Fibroblast of peridontal ligament (primary cell): ENCODE measurements around the gene PDZD7.
A peak's percentile ranks its signal among the peaks of the same experiment; 100 is the strongest.
"Not testable (repeated sequence)": the region's sequence is repeated elsewhere in the genome, so short reads cannot be mapped to it uniquely, and the experiment has no call there.

Experiments
- DNase-seq: peaks from one replicate; pipeline ENCODE4 v3.0.0-alpha.2; 2010; ENCODE audit errors: extremely low read depth

PDZD7 gene

DNA sequence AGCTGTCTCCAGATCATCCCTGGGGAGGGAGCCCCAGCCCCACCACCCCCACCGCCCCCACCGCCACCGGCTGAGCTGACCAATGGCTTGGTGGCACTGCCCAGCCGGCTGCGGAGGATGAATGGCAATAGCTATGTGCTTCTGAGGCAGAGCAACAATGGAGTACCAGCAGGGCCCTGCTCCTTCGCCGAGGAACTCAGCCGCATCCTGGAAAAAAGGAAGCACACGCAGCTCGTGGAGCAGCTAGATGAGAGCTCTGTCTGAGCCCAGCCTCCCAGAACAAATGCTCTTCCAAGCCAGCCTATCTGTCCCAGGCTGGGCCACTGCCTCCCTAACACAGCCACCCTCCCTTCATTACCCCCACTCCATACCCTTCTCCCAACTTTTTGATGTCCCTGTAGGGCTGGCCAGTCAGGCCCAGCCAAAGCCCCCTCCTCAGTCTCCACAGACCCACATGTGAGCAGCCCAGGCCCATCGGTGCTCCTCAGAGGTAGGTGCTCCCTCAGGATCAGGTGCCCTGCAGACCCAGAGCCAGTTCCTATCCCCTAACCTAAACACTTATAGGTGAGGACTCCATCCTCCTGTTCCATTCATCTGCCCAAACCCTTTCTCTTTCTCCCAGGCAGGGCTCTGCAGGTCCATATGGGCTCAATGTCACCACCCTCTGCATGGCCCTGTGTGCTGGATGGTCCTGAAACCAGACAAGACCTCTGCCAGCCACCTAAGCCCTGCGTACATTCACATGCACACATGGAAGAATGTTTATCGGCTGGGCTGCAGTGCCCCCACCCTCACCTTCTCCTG, 46.9 kb downstream of the PDZD7 start:
- DNase-seq = no peak

DNA sequence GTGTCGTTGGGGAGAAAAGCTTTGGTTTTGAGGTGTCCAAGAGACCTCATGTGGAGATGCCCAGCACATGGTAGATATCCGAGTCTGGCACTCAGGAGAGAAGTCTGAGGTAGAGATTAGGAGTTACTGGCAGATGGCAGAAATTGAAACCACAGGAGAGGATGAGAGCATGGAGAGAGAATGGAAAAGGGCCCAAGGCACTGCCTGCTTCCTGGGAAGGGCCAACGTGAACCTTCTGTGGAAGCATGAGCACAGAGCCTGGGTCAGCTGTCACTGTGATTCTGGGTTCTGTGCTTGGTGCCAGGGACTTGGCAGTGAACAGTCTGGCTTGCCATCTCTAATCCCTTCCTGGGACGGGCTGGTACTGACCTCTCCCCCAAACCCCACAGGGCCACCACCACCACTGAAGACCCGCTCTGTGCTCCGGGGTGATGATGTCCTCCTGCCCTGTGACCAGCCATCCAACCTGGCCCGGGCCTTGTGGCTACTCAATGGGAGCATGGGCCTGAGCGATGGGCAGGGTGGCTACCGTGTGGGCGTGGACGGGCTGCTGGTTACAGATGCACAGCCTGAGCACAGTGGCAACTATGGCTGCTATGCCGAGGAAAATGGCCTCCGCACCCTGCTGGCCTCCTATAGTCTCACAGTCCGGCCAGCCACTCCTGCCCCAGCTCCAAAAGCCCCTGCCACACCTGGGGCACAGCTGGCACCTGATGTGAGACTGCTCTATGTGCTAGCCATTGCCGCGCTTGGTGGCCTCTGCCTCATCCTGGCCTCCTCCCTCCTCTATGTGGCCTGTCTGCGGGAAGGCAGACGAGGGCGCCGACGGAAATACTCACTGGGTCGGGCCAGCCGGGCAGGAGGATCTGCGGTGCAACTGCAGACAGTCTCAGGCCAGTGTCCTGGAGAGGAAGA, 47.8 kb downstream of the PDZD7 start:
- no peak for DNase-seq

DNA sequence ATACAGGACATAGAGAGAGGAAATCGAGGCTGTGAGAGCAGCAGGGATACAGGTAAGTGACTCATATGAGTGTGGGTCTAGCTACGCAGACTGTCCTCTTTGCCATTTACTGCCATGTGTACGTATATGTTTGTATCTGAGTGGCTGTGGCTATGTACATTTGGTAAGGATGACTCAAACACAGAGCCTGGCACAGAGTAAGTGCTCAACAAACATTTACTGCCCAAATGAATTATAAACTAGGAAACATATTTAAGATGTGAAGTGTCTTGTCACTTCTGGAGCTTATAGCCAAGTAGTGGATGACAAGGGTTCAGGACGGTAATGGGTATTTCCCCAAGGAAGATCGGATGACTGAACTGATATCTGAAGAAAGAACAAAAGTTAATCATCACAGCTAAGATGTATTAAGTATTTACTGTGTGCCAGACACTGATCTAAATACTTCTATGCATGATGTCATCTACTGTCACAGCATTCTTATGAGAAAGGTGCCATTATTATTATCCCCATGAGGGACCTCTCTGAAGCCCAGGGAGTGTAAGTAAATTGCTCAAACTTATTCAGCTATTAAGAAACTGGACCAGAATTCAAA, 49.7 kb downstream of the PDZD7 start:
- no peak for DNase-seq

DNA sequence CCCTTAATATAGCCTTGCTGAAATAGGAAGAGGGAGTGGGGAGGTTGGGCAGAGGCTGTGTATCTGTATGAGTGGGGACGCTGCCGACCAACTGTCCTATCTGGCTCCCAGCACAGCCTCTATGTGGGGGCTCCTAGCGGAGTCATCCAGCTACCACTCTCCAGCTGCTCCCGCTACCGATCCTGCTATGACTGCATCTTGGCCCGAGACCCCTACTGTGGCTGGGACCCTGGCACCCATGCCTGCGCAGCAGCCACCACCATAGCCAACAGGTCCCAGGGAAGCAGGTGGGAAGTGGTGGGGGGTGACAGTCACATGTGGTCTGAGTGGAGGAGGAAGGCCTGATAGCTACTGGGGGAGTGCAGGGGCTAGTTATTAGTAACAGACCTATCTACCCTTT, 50.2 kb downstream of the PDZD7 start:
- DNase-seq = no peak

DNA sequence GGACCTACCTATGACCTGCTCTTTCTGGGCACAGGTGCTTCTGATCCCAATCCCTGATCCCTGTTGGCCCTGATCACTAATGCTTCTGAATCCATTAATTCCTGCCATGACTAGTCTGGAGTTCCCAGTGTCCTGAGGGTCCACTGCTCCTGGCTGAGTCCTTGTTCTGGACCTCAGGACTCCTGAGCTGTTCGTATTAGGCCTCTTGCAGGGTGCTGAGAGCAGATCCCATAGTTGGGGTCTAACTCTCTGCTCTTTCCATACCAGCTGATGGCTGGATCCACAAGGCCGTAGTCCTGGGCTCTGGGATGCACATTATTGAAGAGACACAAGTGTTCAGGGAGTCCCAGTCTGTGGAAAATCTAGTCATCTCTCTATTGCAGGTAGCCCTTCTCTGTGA, 50.6 kb downstream of the PDZD7 start:
- no peak for DNase-seq

DNA sequence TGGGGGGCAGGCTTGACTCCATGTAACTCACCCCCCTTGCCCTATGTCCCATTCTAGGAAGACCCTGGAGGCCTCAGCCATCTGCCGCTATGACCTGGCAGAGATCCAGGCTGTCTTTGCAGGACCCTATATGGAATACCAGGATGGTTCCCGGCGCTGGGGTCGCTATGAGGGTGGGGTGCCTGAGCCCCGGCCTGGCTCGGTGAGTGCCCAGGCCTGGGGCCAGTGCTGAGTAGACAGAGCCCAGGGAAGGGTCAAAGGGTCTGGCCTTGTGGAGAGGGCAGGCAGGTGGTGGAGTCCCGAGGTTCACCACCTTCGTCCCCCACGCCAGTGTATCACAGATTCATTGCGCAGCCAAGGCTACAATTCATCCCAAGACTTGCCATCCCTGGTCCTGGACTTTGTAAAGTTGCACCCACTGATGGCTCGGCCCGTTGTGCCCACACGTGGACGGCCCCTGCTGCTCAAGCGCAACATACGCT, 51.1 kb downstream of the PDZD7 start:
- DNase-seq = no peak

DNA sequence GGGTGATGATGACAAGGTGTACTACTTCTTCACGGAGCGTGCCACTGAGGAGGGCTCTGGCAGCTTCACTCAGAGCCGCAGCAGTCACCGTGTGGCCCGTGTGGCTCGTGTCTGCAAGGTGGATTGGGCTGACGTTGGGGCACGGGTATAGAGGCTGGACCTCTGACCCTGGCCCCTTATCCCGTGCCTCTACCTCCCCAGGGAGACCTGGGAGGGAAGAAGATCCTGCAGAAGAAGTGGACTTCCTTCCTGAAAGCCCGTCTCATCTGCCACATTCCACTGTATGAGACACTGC, 52.1 kb downstream of the PDZD7 start:
- no peak for DNase-seq

DNA sequence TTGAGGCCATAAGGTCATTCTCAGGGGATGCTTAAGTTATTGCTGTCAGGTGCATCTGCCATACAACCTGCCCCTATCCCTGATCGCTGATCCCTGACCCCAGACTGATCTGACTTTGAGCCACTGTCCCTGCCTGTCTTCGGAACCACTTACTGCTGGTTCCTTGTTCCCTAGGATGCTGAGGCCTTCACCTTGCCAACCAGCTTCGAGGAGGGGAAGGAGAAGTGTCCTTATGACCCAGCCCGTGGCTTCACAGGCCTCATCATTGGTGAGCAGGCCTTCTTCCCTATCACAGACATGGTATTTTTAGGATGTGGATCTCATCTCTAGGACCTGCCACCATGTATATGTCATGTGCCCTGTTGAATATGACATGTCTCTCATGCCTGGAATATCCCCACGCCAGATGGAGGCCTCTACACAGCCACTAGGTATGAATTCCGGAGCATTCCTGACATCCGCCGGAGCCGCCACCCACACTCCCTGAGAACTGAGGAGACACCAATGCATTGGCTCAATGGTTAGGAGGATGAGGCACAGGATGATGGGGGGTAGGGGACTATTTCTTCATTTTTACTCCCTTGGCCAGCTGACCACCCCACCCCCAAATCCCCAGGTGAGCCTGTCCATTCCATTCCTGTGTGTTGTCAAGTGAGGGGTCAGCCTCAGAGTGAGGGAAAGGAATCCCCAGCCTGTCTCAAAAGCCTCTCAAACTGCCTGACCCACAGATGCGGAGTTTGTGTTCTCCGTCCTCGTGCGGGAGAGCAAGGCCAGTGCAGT, 52.6 kb downstream of the PDZD7 start:
- DNase-seq = no peak

DNA sequence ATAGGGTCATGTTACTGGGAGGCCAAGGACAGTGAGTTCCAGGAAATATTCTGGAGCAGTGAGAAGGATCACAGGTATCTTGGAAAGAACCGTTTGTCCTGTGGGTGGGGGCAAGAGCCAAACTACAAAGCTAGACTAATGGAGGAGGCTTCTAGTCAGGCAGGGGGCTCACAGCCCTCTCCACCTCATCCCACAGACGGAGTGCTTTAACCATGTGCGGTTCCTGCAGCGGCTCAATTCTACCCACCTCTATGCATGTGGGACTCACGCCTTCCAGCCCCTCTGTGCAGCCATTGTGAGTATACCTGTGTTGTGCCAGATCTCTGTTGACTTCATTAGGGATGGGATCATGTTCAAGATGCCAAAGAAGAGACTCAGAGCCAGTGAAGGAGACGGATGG, 53.5 kb downstream of the PDZD7 start:
- DNase-seq = no peak

DNA sequence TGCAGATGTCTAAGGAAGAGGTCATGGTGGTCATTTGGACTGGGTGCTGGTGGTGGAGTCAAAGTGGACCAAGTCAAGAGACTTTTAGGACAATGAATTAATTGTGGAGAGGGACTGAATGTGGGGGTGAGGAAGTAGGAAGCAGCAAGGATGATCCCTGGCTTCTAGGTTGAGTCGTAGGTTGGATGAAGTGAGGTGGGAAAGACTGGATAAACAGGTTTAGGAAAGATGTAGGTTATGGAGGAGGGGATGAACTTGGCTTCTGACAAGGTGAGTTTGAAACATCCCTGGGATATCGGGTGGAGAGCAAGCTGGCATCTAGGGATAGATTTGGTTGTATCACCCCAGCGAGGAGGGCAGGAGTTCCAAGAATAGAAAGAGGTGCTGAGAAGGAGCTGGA, 54.0 kb downstream of the PDZD7 start:
- DNase-seq = no peak

DNA sequence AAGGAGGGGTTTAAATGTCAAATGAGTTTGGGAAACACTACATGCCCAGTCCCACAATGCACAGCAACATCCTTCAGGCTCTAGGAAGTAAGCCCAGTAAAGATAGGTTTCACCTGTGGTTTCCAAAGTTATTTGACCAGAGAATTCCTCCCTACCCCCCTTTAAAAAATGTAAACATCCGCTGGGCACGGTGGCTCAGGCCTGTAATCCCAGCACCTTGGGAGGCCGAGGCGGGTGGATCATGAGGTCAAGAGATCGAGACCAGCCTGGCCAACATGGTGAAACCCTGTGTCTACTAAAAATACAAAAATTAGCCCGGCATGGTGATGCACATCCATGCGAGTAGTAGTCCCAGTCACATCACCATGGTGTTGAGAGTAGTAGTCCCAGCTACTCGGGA, 55.5 kb downstream of the PDZD7 start:
- DNase-seq = not testable (repeated sequence)

DNA sequence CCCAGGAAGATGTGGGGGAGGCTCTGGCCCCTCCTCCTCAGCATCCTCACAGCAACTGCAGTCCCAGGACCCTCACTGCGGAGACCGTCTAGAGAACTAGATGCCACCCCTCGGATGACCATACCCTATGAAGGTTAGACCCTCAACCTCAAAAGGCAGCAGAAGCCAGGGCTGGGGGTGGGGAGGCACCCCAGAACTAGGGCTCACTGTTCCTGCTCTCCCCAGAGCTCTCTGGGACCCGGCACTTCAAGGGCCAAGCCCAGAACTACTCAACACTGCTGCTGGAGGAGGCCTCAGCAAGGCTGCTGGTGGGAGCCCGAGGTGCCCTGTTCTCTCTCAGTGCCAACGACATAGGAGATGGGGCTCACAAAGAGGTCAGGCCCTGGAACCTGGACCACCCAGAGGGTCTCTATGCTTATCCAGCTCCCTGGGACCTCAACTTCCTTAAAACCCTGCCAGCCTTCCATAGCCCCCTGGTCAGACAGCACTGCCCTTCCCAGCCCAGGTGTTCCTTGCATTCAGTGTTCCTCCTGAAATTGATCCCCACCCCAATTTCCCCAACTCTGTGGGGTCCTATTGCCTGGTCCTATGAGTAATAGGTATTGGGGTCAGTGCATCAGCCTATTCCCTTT, 57.9 kb downstream of the PDZD7 start:
- no peak for DNase-seq

DNA sequence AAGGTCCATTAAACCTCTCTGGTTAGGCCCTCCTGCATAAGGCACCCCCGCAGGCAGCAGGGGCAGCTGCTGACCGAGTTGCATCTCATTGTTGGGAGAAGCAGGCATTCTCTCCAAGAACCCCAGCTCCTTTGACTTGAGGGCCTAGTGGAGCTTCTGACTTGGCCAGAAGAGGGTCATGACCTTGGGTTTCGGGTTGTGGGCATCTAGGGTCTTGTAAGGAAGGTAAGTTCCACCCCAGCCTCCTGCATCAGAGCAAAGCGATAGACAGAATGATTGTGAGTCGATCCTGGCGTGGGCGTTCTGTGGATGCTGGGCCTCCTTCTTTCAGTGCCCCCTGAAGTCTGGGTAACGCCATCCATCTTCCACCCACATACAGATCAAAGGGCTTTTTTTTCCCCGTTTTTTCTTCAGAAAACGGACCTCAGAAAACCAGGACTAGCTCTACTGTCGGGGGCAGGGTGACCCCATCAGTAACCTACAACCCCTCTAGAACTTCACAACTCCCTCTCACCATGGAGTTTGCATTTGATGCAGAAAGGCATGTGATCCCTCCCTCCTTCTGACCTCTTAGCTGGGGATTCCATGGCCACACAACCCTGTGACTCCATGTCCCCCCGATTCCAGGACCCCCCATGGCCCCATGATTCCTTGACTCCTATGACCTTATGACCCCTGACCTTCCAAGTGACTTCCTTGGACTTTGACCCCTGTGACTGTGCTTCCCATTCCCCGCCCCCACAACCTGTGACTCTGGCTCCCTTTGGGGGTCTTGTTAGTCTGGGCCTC, 58.6 kb downstream of the PDZD7 start:
- no peak for DNase-seq

DNA sequence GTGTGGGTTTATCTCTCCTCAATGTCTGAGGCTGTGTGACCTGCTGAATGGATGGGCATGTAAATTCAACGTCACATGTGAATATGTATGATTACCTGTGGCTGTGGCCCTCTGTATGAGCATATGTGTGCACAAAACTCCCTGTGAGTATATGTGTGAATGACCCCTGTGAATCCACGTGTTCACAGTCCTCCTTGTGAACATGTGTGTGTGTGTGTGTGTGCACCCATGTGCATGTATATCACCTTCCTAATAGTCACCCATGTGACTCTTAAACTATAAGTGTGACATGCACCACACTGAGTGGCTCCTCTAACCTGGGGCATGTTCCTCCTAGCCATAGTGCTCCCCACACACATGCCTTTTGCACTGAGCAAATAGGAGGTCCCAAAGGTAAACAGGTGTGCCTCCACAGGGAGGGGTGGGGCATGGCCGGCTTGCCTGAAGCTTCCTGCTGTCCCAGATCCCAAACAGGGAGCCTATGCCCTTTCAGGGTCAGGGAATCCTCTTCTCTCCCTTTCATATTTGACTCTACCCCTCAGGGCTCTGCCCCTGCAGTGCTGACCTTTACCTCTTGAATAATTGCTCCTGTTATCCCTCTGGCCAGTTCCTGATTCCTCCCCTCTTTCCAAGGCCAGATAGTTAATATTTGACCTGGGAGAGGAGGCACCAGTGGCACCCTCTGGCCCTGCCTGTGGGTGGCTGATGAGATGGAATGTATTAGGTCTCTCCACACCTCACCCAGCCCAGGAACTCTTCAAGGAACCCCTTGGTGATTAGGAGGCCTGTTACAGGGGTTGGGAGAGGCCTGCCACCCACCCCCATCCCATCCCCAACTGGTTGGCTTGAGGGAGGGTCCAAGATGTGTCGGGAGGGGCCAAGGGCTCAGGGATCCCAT, 59.8 kb downstream of the PDZD7 start:
- no peak for DNase-seq

DNA sequence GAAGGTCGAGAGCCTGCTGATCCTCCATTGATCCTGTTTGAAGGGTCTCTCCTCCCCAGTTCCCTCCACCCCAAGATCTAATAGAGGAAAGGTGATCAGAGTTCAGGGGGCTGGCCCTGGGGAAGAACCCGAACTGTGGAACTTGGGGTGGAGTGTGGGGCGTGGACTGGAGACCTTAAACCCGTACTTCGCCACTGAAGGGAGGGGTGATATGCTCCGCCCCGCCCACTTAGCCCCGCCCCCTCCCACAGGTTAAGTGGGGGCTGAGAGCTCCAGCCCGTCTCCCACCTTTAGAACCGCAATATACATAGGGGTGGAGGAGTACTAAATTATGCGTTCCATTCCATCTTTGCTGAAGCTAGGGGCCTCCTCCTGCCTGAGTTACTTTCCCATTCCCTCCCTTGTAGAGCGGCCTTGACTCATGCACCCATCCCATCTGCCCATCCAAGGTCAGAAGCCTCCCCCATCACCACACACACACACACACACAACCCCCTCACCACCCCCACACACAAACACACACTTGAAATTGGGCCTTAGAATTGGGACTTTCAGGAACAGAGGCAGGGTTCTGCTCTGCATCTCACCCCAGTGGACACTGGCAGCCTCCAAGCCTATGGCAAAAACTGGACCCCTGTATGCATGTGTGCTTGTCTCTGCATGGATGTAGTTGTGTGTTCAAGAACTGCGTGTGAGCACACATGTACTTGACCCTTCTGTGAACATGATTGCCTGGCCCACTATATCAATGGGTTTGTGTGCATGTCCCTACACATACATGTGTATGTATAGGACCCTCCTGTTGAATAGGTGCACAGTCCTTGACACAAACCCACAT, 60.6 kb downstream of the PDZD7 start:
- no peak for DNase-seq

DNA sequence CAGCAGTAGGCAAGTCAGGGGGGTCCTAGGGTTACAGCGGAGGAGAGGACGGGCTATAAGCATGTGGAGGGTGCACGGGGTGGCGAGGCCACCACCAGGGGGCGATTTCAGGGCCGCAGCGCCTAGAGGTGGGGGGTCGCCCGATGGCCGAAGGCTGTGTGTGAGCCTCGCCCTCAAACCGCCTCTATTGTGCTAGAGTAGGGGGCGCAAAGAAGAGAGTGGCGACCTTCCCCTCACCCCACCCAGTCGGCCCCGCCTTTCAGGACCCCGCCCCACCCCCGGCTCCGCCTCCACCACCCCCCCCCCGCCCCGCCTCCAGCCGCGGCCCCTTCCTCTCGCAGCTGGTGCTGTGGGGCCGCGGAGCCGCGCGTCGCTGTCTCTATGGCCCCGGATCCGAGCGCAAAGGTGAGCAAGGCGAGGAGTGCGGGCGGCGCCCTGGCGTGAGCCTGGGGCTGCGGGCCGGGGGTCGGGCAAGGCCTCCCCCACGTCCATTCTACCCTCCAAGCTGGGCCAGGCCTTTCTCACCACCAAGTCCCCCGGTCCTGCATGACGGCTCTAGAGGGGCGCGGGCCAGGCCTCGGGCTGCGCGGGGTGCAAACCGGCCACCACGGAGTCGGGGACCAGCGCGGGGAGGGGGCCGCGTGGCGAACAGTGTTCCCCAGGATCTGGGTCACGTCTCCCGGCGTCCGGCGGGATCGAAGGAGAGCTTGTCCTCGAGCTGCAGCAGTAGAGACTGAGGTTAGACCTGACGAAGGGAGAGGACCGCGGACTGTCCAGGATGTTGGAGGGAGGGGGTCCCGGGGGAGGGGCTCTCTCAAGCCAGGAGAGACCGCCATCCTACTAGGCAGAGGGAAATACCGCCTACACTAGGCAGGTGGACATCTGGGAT, 61.5 kb downstream of the PDZD7 start, which contains the start of gene SEMA4G:
Gene SEMA4G (plus strand): TSS at position 318 of the 889 bp plus-strand sequence. CDS start 3,409 bp downstream, outside the sequence.
- DNase-seq = peak; percentile 12

DNA sequence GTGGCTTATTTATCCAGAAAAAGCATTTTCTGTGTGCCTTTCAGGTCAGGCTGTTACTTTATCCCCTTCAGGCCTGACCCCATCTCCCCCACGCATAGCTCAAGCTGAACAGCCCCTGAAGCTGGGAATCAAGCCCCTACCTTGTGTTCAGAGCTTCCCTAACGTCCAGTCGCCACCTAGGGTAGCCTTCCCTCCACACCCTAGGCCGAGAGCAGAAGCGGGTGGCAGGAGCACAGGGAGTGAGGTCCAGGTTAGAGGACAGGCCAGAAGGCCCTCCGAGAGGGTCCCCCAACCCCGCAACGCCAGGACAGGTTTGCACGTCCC, 62.1 kb downstream of the PDZD7 start:
- no peak for DNase-seq
